GM18519 (cell line): Measurements from ENCODE around the gene LDLRAD4.

Experiments used
- ATAC-seq: cut with Tn5 transposase; IDR thresholded peaks from one replicate; pipeline ENCODE4 v1.9.1; 2021; ENCODE audit warnings: mild to moderate bottlenecking, moderate library complexity; ENCODE audit not compliant: unreplicated experiment, low FRiP score

The LDLRAD4 gene

DNA sequence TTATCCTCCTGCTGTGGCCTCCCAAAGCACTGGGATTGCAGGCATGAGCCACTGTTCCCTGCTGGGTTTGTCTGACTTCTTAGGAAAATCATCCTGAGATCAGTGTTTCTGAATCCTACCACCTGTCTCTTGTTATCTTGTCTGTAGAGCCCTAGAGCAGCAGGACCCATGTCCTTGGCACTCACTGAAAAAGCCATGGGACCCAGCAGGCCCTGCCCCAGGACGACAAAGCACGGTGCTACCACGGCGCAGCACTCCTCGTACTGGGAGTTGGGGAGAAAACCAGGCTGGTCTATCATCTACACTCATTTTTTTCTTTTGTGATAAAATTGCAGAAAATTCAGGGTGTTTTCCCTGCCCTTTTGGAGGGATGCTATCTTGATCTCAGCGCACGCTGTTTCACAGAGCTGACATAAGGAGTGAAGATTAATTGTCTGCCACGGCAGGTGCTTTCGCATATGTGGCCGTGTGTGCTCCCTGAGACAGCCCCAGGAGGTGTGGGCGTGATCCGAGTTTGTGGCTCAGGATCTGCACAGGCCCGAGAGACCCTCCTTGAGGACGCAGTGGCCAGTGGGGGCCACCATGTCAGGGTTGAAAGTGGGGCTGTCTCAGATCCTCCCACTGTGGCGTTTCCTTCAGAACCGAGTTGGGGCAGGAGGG is 179.1 kb downstream of the LDLRAD4 start:
- ATAC-seq = no peak

GRCh38 chr18:13398631-13399030 is 180.1 kb downstream of the LDLRAD4 start:
- no peak for ATAC-seq

DNA sequence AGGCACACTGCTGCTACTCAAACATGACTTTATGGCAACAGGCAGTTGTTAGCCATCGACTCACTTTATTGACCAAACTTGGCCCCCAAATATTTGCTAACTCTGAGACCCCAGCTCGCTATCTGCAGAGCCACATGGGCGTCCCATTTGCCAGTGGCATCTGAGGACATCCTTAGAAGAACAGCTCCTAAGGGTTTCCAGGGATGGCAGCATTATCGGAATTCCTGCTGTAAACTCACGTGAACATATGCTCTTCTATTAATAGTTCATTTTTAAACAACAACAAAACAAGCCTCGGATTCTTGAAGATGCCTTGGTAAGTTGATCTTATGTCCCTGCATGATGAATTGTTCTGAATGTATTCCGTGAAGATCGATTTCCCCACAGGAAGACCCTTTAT is 181.0 kb downstream of the LDLRAD4 start:
- no peak for ATAC-seq

- no peak for ATAC-seq
These were observed 182.2 kb downstream of the LDLRAD4 start for GRCh38 chr18:13400636-13401315.

DNA sequence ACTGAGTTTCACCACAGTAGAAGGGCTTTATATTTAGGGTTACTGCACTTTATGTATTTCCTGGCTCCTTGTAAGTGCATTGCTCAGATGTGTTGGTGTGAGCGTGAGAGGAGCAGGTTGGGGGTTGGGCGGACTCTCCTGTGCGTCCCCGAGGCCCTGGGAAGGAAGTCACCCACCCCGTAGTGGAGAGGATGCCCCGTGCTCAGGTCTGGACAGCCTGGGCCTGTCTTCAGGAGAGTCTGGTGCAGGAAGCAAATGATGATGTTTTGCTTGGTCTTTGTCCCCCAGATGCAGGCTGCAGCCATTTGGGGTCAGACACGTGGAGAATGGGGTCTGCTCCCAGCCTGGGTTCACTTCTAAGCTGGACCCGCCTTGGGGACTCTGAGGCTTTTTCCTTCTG is 182.8 kb downstream of the LDLRAD4 start:
- no peak for ATAC-seq

DNA sequence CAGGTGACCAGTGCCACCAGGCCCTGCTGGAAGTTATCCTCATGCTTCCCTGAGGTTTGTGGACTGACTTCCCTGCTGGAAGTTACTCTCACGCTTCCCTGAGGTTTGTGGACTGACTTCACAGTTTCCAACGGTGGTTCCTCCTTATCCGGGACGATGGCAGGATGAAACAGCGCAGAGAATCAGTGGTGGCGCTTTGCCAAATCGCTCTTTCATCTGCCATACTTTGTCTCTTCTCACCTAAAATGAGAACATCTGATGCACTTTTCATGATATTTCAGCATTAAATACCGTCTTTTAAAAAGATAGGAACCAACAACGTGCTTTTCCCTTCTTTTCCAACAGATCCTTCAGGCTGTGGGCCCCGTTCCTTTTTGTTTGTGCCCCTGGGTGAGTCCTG is 183.3 kb downstream of the LDLRAD4 start:
- no peak for ATAC-seq

GRCh38 chr18:13403786-13404549 is 185.4 kb downstream of the LDLRAD4 start:
- no peak for ATAC-seq

- no peak for ATAC-seq
These were observed 186.9 kb downstream of the LDLRAD4 start for GRCh38 chr18:13405305-13406038.

GRCh38 chr18:13406049-13406615 is 187.6 kb downstream of the LDLRAD4 start:
- no peak for ATAC-seq

- no peak for ATAC-seq
These were observed 188.2 kb downstream of the LDLRAD4 start for GRCh38 chr18:13406736-13407135.

DNA sequence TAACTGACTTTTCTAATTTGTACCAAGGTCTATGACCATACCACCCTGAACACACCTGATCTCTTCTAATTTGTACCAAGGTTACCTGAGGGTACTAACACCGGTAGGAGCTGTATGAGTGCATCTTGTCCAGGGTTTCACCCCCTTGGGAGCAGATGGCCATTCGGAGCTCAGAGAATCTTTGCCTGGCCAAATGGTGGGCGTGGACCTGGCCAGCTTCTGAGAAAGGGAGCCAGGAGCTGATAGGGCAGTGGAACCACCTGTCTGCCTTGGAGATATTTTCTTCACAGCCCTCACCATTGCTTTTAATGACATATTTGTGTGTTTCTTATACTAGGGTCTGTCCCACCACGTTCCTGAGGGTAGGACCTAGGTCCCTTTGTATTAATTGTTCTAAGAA is 188.9 kb downstream of the LDLRAD4 start:
- ATAC-seq = no peak

DNA sequence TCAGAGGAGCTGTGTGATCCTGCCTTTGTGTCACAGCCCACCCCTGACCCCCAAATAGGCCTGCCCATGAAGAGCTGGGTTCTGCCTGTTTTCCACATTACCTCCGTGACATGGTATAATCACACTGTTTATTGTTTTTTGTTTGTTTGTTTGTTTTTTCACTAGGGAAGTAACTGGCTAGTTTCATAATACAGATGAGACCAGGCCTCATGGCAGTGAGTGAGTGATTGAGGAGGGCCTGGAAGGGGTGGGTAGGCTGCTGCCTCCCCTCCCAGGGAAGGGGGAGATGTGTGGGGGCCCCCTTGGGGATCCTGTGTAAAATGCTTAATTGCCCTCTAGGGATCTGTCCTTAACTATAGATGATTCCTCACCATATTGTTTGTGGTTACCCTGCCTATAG is 190.5 kb downstream of the LDLRAD4 start:
- no peak for ATAC-seq

- ATAC-seq = no peak
These were observed 191.4 kb downstream of the LDLRAD4 start for GRCh38 chr18:13409997-13410396.

DNA sequence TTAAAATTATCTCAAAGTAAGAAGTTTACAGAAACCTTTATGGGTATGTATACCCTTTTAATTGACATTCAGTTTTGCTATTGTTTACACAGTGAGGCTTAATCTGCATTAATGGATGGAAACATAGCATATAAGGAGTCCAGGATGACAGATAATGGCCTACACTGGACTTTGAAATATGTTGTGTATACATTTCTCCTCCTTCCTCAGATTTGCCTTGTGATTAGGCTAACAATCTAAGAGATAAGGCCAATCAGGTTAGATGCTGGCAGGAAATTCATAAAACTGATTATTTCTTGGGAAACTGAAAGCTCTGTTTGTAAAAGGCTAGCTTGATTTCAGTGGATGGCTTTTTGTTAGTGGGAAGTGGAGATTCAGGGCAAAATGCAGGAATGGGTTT is 191.9 kb downstream of the LDLRAD4 start:
- no peak for ATAC-seq

- no peak for ATAC-seq
These were observed 193.5 kb downstream of the LDLRAD4 start for GRCh38 chr18:13412017-13412416.

- ATAC-seq = no peak
These were observed 194.3 kb downstream of the LDLRAD4 start for GRCh38 chr18:13412901-13413300.

- no peak for ATAC-seq
These were observed 195.5 kb downstream of the LDLRAD4 start for GRCh38 chr18:13414102-13414501.

DNA sequence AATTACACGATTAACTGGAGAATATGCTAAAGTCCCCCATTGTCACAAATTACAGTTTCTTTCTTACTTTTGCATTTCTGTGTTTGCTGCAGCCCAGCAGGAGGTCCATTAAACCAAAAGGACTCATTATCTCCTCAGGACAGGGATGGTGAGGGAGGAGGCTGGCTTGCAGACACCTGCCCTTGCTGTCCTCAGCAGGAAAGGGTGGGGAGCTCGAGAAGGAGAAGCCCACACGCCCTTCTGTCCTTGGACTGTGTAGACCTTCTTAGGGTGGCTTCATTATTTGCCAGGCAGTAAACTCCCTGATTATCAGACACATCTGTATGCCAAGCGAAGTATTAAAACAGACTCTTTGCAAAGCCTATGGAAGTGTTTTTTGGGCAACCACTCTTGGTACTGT is 196.0 kb downstream of the LDLRAD4 start:
- no peak for ATAC-seq

GRCh38 chr18:13415736-13416135 is 197.2 kb downstream of the LDLRAD4 start:
- ATAC-seq = no peak

DNA sequence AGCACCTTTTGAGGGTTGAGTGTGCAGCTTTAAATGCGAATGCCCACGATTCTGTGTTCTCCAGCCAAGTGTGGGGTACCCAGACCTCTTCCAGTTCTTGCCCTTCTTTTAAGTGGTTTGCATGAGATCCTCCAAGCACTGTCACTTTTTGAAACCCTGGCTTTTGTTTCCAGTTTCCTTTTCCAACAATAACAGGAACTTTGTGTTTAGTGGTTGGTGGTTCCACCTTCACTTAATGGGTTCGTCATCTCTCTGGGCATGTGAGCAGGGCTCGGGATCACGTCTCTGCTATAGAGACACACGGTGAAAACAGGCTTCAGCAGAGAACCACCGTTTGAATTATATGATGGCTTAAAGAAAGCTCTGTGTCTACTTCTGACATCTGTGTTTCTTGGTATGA is 197.6 kb downstream of the LDLRAD4 start:
- ATAC-seq = no peak

- ATAC-seq = no peak
These were observed 198.3 kb downstream of the LDLRAD4 start for GRCh38 chr18:13416848-13417247.
